ENCODE measurements around the gene AHCYL2.
"Not testable (repeated sequence)": the region's sequence is repeated elsewhere in the genome, so short reads cannot be mapped to it uniquely, and the experiment has no call there.

AHCYL2 gene

DNA sequence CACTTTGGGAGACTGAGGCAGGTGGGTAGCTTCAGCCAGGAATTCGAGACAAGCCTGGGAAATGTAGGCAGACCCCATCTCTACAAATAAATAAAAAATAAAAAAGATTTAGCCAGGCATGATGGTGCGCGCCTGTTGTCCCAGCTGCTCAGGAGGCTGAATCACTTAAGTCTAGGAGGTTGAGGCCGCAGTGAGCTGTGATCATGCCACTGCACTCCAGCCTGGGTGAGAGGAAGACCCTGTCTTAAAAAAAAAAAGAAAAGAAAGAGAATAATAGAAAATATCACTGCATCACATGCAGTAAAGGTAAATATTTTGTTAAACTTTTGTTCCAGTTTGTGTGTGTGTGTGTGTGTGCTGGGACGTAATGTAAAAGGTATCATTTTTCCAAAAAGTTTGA lies 212.4 kb downstream of the AHCYL2 start:
- no peak for TF ChIP-seq CTCF (IDR thresholded peaks at IDR 0.05; ENCODE audit: low read depth, low read length)
- H3K4me3 ChIP-seq (ENCODE audit: low read depth, low read length): no peak overlapping the region
- peaks cover 7% of the 10 kb centered on the region for H3K4me1 ChIP-seq
- DNase-seq: no peak
- no peaks in the 10 kb centered on the region for H3K27me3 ChIP-seq
- H3K36me3 ChIP-seq: no peaks in the 10 kb centered on the region
- H3K9me3 ChIP-seq: no peaks in the 10 kb centered on the region

GRCh38 chr7:129438281-129438838 lies 213.5 kb downstream of the AHCYL2 start:
- Histone ChIP-seq H3K36me3 (no peaks in the 10 kb centered on the region), H3K9me3 (no peaks in the 10 kb centered on the region)

GRCh38 chr7:129438839-129439651 lies 214.2 kb downstream of the AHCYL2 start:
- Histone ChIP-seq H3K9me3 (no peaks in the 10 kb centered on the region), H3K27me3 (no peaks in the 10 kb centered on the region), H3K4me1 (peaks cover 10% of the 10 kb centered on the region), H3K4me3 (ENCODE audit: low read depth, low read length) (no peak overlapping the region), H3K36me3 (no peaks in the 10 kb centered on the region)
- TF ChIP-seq CTCF (IDR thresholded peaks at IDR 0.05; ENCODE audit: low read depth, low read length): no peak
- no peak for DNase-seq

More at GRCh38 chr7:129438281-129438838, 213.5 kb downstream of the AHCYL2 start:
- Histone ChIP-seq H3K4me3 (ENCODE audit: low read depth, low read length) (no peak overlapping the region), H3K27me3 (no peaks in the 10 kb centered on the region), H3K4me1 (peaks cover 7% of the 10 kb centered on the region)
- no peak for TF ChIP-seq CTCF (IDR thresholded peaks at IDR 0.05; ENCODE audit: low read depth, low read length)
- no peak for DNase-seq

GRCh38 chr7:129439963-129440625 lies 215.3 kb downstream of the AHCYL2 start:
- Histone ChIP-seq H3K4me1 (peaks cover 14% of the 10 kb centered on the region), H3K36me3 (no peaks in the 10 kb centered on the region), H3K9me3 (no peaks in the 10 kb centered on the region), H3K4me3 (ENCODE audit: low read depth, low read length) (no peak overlapping the region), H3K27me3 (no peaks in the 10 kb centered on the region)
- DNase-seq: no peak
- no peak for TF ChIP-seq CTCF (IDR thresholded peaks at IDR 0.05; ENCODE audit: low read depth, low read length)

- H3K4me1 ChIP-seq: peaks cover 12% of the 10 kb centered on the region
- no peak overlapping the region for H3K4me3 ChIP-seq (ENCODE audit: low read depth, low read length)
- no peaks in the 10 kb centered on the region for H3K9me3 ChIP-seq
- DNase-seq: no peak
- no peaks in the 10 kb centered on the region for H3K27me3 ChIP-seq
- TF ChIP-seq CTCF (IDR thresholded peaks at IDR 0.05; ENCODE audit: low read depth, low read length): no peak
- H3K36me3 ChIP-seq: no peaks in the 10 kb centered on the region
Observed at GRCh38 chr7:129443612-129444011, 218.8 kb downstream of the AHCYL2 start.

DNA sequence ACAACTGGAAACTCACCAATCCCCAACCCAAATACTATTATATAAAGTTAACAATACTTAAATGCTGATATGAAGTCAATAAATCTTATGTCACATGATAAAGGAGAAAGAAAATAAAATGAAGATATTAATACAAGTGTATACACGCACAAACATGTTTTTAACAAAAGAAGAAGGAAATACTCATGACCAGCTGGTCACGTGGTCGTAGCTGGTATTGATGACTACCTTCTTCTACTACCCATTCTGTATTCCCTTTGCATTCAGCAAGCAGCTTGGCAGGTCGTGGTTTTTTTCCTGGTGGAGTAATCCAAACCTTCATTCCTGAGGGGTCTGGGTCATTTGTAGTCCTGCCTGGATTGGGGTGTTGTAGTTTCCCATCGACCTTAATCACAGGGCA lies 219.9 kb downstream of the AHCYL2 start:
- H3K9me3 ChIP-seq, DNase-seq: not testable (repeated sequence)

GRCh38 chr7:129446925-129447324 lies 222.1 kb downstream of the AHCYL2 start:
- not testable (repeated sequence) for H3K36me3 ChIP-seq; H3K27me3 ChIP-seq; H3K4me3 ChIP-seq (ENCODE audit: low read depth, low read length); DNase-seq; H3K9me3 ChIP-seq; H3K4me1 ChIP-seq

More for the DNA sequence above, 219.9 kb downstream of the AHCYL2 start:
- H3K27me3 ChIP-seq; H3K4me3 ChIP-seq (ENCODE audit: low read depth, low read length); H3K36me3 ChIP-seq; H3K4me1 ChIP-seq: not testable (repeated sequence)

DNA sequence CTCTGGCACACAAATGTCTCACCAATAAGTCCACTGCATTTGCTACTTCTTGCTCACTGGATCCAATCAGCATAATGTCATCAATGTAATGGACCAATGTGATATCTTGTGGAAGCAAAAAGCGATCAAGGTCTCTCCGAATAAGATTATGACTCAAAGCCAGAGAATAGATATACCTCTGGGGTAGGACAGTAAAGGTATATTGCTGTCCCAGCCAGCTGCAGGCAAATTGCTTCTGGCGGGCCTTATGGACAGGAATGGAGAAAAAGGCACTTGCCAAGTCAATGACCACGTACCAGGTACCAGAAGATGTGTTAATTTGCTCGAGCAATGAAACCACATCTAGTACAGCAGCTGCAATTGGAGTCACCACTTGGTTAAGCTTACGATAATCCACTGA lies 222.6 kb downstream of the AHCYL2 start:
- H3K36me3 ChIP-seq; H3K4me3 ChIP-seq (ENCODE audit: low read depth, low read length); H3K27me3 ChIP-seq; DNase-seq; H3K9me3 ChIP-seq; H3K4me1 ChIP-seq: not testable (repeated sequence)

- not testable (repeated sequence) for H3K36me3 ChIP-seq; H3K4me3 ChIP-seq (ENCODE audit: low read depth, low read length); DNase-seq
Observed at GRCh38 chr7:129448608-129449007, 223.8 kb downstream of the AHCYL2 start.

More at GRCh38 chr7:129448608-129449007, 223.8 kb downstream of the AHCYL2 start:
- not testable (repeated sequence) for H3K4me1 ChIP-seq, H3K27me3 ChIP-seq, H3K9me3 ChIP-seq
